ENCODE data around the gene NR2E1.

Gene NR2E1

DNA sequence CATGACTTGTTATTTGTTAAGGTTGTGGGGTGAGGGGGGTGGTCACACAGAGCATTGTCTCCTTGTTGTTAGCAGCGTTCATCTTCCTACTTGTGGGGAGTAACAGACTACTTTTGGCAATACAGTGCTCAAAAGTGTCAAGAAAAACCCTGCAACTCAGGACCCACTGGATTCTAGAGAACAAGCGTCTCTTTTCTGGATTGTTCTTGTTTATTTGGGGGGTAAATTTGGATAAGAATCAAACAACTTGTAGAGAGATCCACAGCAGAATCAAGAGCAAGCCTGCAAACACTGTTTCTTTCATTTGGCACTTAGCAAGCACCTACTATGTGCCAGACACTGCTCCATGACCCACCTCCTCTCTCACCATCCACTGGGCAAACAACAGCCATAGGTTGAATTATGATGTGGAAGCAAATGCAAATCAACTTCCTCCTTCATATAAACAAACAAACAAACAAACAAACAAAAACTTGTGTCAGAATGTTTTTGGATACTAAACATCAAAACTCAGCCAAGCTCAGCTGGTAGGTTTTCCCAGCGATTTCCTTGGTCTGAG lies 4.0 kb upstream of the NR2E1 start:
- no peak for TF ChIP-seq CTCF (IDR thresholded peaks at IDR 0.05)
- Histone ChIP-seq H3K27me3 (peaks cover 100% of the 10 kb centered on the region), H3K4me1 (ENCODE audit: control insufficient read depth in 1 of 2, insufficient read depth in 1 of 2, low read depth in 1 of 2, low read length in 1 of 2) (peaks cover 20 to 34% of the 10 kb centered on the region in 2 experiments), H3K9me3 (no peaks in the 10 kb centered on the region), H3K27ac (no peak overlapping the region), H3K4me3 (ENCODE audit: low read depth in 1 of 2, low read length in 1 of 2) (no peak overlapping the region), H3K36me3 (no peaks in the 10 kb centered on the region)

GRCh38 chr6:108163267-108163643 lies 2.6 kb upstream of the NR2E1 start:
- H3K36me3 ChIP-seq, result no peaks in the 10 kb centered on the region
- H3K27ac ChIP-seq, result no peak overlapping the region
- peaks cover 32 to 38% of the 10 kb centered on the region in 2 experiments for H3K4me1 ChIP-seq (ENCODE audit: control insufficient read depth in 1 of 2, insufficient read depth in 1 of 2, low read depth in 1 of 2, low read length in 1 of 2)
- peaks cover 100% of the 10 kb centered on the region for H3K27me3 ChIP-seq
- H3K9me3 ChIP-seq, result no peaks in the 10 kb centered on the region
- no peak for TF ChIP-seq CTCF (IDR thresholded peaks at IDR 0.05)
- H3K4me3 ChIP-seq (ENCODE audit: low read depth in 1 of 2, low read length in 1 of 2), result no peak overlapping the region

- Histone ChIP-seq H3K9me3 (no peaks in the 10 kb centered on the region), H3K4me3 (ENCODE audit: low read depth in 1 of 2, low read length in 1 of 2) (no peak overlapping the region), H3K36me3 (no peaks in the 10 kb centered on the region), H3K4me1 (ENCODE audit: control insufficient read depth in 1 of 2, insufficient read depth in 1 of 2, low read depth in 1 of 2, low read length in 1 of 2) (peaks cover 38 to 44% of the 10 kb centered on the region in 2 experiments), H3K27ac (no peak overlapping the region), H3K27me3 (peaks cover 100% of the 10 kb centered on the region)
- no peak for TF ChIP-seq CTCF (IDR thresholded peaks at IDR 0.05)
These were observed 1.9 kb upstream of the NR2E1 start for GRCh38 chr6:108163644-108164542.

- no peak overlapping the region for H3K27ac ChIP-seq
- H3K27me3 ChIP-seq, result peaks cover 100% of the 10 kb centered on the region
- TF ChIP-seq CTCF (IDR thresholded peaks at IDR 0.05), result no peak
These were observed 1.3 kb upstream of the NR2E1 start for GRCh38 chr6:108164543-108164814.

DNA sequence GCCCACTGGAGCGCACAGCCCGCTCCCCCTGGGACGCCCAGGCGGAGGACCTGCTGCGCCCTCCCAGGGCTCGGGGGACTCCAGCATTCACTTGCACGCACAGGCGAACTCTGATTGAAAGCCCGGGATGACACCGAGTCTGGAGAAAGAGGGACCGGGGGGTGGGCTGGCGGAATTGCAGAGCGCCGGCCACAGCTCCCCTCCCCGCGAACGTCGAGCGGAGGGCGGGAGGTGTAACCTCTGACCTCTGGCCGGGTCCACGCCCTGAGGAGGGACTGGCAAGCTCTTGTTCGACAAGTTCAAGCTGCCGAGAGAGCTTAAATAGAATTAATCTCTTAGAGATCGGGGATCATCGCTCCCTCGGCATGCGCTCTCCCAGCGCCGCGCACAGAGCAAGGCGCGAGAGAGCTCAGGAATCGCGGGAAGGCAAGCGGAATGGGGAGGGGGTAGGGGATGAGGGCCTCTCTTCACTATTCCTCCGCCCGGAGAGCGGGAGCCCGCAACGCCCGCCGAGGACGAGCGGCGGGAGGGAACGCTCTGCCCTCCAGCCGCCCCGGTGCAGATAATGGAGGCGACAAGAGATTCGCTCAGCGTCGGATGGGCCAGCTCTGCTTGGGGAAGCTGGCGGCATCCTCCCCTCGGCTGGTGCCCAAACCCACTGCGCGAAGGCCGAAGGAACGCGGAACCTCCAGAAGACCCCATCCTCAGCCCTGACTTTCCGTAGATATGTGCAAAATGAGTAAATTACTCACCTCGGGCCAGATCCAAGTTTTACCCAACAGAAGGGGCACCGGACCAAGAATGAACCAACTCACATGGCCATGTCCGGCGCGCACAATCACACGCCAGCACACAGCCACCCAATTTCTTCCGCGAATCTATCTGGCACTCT lies 761 bp upstream of the NR2E1 start:
- Histone ChIP-seq H3K36me3 (no peaks in the 10 kb centered on the region), H3K4me1 (ENCODE audit: control insufficient read depth in 1 of 2, insufficient read depth in 1 of 2, low read depth in 1 of 2, low read length in 1 of 2) (peaks cover 48 to 56% of the 10 kb centered on the region in 2 experiments), H3K9me3 (no peaks in the 10 kb centered on the region), H3K27me3 (peaks cover 100% of the 10 kb centered on the region), H3K4me3 (ENCODE audit: low read depth in 1 of 2, low read length in 1 of 2) (no peak overlapping the region), H3K27ac (no peak overlapping the region)
- TF ChIP-seq CTCF (IDR thresholded peaks at IDR 0.05), result no peak

More at GRCh38 chr6:108164543-108164814, 1.3 kb upstream of the NR2E1 start:
- H3K4me1 ChIP-seq (ENCODE audit: control insufficient read depth in 1 of 2, insufficient read depth in 1 of 2, low read depth in 1 of 2, low read length in 1 of 2), result peaks cover 44 to 50% of the 10 kb centered on the region in 2 experiments
- no peak overlapping the region for H3K4me3 ChIP-seq (ENCODE audit: low read depth in 1 of 2, low read length in 1 of 2)
- H3K36me3 ChIP-seq, result no peaks in the 10 kb centered on the region
- H3K9me3 ChIP-seq, result no peaks in the 10 kb centered on the region
